Epithelial cell of proximal tubule (primary cell): ENCODE results near the gene OPCML. TPM values are rescaled to one million over a fixed set of nuclear protein-coding genes. Genes with fewer than 3 reads are reported as not detected.

Source experiments
- DNase-seq: peaks from one replicate; pipeline ENCODE4 v3.0.0-alpha.2; 2011; ENCODE audit warnings: low read depth
- H3K4me3 ChIP-seq: 2 replicates; pipeline ENCODE4 v1.5.1; 2011; ENCODE audit warnings: low read depth, mild to moderate bottlenecking, low read length
- CTCF ChIP-seq: conservative IDR thresholded peaks from 2 replicates; pipeline ENCODE4 v1.5.1; 2012; ENCODE audit warnings: low read depth, mild to moderate bottlenecking, low read length
- total RNA-seq: library from RNA; depleted of rRNA; stranded (reverse); fragments of >200 nt; gene quantifications from 2 replicates; pipeline ENCODE4 v1.2.3, GENCODE V29; 2015

Gene OPCML
- total RNA-seq, 1 donor from 2014 or later, result not detected

- DNase-seq, result no peak
- TF ChIP-seq CTCF, result no peak
These were observed 969.3 kb downstream of the OPCML start for GRCh38 chr11:132563050-132563449.

GRCh38 chr11:132561937-132562336, 970.4 kb downstream of the OPCML start:
- no peak for TF ChIP-seq CTCF
- H3K4me3 ChIP-seq, result no peak overlapping the region
- DNase-seq, result no peak

More at GRCh38 chr11:132563050-132563449, 969.3 kb downstream of the OPCML start:
- H3K4me3 ChIP-seq, result no peak overlapping the region

GRCh38 chr11:132559331-132560036, 972.8 kb downstream of the OPCML start:
- no peak for TF ChIP-seq CTCF
- DNase-seq, result no peak
- no peak overlapping the region for H3K4me3 ChIP-seq

DNA sequence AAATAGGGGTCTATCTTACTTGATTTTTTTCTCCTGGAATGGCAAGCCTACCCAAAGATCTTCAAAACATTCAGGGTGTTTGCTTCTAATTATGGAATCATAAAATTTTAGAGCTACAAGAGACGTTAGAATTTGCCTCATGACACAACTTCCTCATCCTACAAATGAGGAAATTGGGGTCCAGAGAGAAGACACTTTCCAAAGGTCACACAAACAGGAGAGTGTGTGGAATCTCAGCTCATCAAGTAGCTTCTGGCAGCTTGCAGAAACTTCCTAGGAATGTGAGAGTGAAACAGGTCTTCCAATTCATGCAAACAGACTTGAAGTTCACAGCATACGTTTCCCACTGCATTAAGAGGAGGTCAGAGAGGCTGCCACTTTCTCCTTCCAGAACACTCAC, 976.0 kb downstream of the OPCML start:
- no peak overlapping the region for H3K4me3 ChIP-seq
- no peak for TF ChIP-seq CTCF
- no peak for DNase-seq

- no peak for TF ChIP-seq CTCF
These were observed 976.7 kb downstream of the OPCML start for GRCh38 chr11:132555617-132556016.

DNA sequence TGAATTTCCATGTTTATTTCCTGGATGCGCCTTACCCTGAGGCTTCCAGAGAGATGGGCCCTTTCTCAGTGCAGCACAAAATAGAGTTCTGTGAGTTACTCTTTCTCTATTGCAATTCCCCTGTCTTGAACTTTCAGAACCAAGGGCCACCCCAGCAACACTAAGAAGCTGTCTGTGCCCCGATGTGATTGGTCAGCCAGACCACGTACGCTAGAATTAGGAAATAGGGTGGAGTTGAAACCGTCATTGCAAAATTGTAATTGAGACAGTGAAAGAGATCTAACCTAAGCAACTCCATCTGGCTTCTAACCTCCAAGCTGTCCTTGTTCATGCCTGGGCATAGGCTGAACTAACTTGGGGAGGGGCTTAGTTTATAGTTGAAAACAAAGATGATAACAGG, 981.3 kb downstream of the OPCML start:
- no peak for TF ChIP-seq CTCF

More at GRCh38 chr11:132555617-132556016, 976.7 kb downstream of the OPCML start:
- no peak overlapping the region for H3K4me3 ChIP-seq
- no peak for DNase-seq

DNA sequence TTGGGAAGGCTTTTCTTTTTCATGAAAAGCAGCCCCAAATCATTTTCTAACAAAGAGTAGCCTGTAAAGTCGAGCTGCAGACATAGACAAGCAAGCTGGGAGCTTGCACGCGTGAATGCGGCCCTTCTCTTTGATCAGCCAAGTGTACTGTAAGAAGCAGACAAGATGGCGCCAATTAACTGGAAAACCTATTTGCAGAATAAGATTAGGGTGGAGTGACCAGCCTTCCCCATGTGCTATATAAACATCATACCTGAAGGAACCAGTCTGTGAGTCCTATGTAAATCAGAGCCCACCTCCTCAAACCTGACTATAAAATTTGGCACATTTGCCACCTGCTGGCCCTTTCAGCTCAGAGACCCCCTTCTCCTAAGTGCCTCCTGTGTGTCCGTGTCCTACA, 982.7 kb downstream of the OPCML start:
- no peak for DNase-seq
- TF ChIP-seq CTCF, result no peak
- H3K4me3 ChIP-seq, result no peak overlapping the region

More for the DNA sequence above, 981.3 kb downstream of the OPCML start:
- no peak overlapping the region for H3K4me3 ChIP-seq
- DNase-seq, result no peak
